Measurements from ENCODE around the gene APMAP. TPM values are rescaled to one million over a fixed set of nuclear protein-coding genes. Genes with fewer than 3 reads are reported as not detected.
A peak's percentile ranks its signal among the peaks of the same experiment; 100 is the strongest.
"Not testable (repeated sequence)": the region's sequence is repeated elsewhere in the genome, so short reads cannot be mapped to it uniquely, and the experiment has no call there.

Gene APMAP
- polyA plus RNA-seq, 3 donors, result 52.2 to 341 (median 81.1) TPM

DNA sequence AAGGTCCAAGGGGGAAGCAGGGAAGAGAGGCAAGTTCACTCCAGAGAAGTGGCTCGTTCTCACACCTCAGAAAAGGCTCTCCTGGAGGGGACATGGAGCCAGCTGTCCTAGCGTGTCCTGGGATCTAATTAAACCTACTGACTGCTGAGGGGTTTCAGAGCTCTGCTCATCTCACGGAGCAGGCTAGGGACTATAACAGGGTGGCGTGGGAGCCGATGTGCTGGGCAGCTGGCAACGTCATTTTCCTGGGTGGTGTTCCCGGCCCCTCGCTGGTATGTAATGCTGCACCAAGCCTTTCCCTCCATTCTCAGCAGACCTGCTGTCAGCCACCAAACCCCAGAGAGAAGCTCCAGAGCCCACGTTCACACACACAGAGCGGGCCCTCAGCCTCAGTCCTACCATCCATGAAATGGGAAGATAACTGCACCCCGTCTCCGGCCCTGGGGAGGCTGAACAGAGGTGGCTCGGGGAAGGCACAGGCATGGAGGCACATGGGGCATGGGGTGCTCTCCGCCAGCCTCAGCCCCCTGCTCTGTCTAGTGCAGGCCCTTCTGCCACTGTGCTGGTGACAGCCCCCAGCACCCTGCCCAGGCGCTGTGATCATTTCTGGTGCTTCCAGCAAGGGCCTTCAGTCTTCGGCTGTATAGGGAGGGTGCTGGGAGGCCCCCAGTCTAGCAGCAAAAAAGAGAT, 41.6 kb downstream of the APMAP start:
- H3K27ac ChIP-seq (ENCODE audit: low read depth, low read length), result peak overlapping the region; percentile 29
- WGBS, 3 donors, result 61 to 79% (median 66%) methylated on average over 16 of the region's 16 CpGs

DNA sequence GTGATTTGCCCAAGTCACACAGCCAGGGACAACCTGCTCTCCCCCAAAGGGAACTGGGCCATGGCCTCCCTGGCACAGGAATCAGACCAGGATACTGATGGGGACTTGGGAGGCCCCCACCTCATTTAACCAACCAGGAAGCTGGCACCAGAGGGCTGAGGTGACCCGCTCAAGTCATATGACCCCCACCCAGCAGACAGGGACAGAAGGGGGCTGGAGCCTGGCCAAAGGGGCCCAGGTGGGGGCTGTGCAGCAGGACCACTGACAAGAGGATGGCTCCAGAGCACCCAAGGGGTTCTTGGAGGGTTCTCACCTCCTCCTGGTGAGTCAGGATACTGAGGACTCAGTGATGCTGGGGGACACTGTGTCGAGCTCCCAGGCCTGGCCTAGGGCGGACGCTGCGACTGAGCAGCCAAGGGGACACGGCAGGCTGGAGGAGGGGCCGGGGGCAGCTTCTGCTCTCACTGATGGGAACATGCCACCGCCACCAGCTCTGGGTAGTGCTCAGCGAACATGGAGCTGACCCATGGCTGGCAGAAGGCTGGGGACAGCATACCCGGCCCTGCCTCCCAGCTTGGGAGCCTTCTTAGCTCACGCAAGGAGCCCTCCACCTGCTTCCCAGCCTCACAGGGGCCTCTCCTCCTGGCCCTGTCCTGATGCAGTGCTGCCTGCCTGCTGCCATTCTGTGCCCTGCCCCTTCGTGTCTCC, 42.3 kb downstream of the APMAP start:
- H3K27ac ChIP-seq (ENCODE audit: low read depth, low read length), result no peak overlapping the region
- 52 to 72% (median 64%) methylated on average over 12 of the region's 12 CpGs for WGBS, 3 donors

DNA sequence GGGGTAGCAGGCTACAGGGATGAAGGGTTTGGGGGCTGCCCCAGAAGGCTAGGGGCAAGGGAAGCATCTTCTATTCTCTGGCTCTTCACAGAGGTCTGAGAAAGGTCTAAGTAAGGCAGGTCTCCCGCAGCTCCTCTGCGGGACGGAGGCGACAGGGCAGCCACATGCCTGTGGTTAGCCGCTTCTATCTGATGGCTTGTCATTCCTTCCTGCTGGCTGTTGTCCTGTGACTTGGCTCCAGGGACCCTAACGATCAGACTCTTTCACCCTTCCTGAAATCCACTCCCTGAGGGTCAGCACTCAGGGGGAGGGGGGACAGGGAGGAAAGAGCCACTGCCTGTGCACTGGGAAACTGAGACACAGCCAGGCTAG, 42.8 kb downstream of the APMAP start:
- H3K27ac ChIP-seq (ENCODE audit: low read depth, low read length), result no peak overlapping the region
- 23 to 26% (median 25%) methylated on average over 6 of the region's 6 CpGs for WGBS, 3 donors

DNA sequence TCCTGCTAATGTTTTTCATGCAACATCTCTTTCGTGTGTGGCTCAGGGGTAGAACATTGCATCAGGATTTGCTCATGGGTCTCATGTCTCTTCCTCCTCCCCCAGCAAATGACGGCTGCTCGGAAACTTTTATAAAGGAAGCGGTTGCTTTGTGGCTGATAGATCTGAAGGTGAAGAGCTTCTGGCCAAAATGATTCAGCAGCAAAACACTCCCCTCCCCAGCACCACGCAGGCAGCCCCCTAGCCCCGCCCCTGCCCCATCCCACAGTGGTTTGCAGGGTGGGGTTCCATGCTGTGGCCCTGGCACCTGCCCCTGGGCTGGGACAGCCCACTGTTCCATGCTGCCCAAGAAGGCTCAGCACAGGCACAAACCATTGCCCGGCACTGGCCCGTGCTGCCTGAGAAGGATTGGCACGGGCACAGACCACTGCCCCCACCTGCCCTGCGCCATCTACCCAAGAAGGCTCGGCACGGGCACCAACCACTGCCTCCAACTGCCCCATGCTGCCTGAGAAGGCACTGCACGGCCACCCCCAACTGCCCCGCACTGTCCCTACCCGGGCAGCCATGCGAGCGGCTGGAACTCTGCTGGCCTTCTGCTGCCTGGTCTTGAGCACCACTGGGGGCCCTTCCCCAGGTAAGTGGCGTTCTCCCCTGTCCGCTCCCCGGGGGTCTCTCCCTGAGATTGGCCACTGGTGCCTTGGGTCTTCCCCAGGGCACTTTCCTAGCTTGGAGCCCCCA, 43.4 kb downstream of the APMAP start, which contains the start of gene CST7:
Gene CST7, plus strand, starts transcription at position 331 of the 741 bp plus-strand sequence. Its CDS starts 237 bp downstream, at position 568.
- H3K27ac ChIP-seq (ENCODE audit: low read depth, low read length), result no peak within 1 kb of the TSS
- 51 to 73% (median 60%) methylated on average over 20 of the region's 20 CpGs for WGBS, 3 donors

DNA sequence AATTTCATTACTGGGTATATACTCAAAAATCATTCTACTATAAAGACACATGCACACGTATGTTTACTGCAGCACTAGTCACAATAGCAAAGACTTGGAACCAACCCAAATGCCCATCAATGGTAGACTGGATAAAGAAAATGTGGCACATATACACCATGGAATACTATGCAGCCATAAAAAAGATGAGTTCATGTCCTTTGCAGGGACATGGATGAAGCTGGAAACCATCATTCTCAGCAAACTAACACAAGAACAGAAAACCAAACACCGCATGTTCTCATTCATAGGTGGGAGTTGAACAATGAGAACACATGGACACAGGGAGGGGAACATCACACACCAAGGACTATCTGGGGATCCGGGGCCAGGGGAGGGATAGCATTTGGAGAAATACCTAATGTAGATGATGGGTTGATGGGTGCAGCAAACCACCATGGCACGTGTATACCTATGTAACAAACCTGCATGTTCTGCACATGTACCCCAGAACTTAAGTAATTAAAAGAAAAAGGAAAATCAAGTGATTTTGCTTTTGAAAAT, 44.1 kb downstream of the APMAP start:
- H3K27ac ChIP-seq (ENCODE audit: low read depth, low read length), result not testable (repeated sequence)
- 38 to 74% (median 68%) methylated on average over 3 to 4 of the region's 4 CpGs for WGBS, 3 donors

DNA sequence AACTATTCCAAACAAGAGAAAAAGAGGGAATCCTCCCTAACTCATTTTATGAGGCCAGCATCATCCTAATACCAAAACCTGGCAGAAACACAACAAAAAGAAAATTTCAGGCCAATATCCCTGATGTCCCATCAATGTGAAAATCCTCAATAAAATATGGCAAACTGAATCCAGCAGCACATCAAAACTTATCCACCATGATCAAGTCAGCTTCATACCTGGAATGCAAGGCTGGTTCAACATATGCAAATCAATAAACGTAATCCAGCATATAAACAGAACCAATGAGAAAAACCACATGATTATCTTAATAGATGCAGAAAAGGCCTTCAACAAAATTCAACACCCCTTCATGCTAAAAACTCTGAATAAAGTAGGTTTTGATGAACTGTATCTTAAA, 46.2 kb downstream of the APMAP start:
- WGBS, 3 donors, result 76 to 82% (median 82%) methylated on average over 1 of the region's 1 CpG
- not testable (repeated sequence) for H3K27ac ChIP-seq (ENCODE audit: low read depth, low read length)

DNA sequence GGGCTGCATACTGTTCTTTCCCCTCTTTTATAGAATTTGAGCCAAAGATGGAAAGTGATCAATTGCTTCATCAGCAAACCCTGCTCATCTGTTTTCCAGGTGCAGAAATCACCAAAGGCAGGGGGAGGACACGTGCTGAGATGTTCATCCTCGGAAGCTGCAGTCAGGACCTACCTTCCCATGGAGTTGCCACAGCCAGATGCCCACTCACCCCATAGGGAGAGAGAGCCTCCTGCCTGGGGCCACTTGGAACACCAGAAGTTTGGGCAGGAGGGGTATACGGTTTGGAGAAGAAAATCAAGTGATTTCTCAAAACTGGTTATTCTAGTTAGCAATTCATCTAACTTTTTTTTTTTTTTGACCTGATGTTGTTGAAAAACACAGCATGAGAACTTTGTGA, 48.8 kb downstream of the APMAP start:
- H3K27ac ChIP-seq (ENCODE audit: low read depth, low read length), result no peak overlapping the region
- WGBS, 3 donors, result 57 to 75% (median 59%) methylated on average over 3 of the region's 3 CpGs

DNA sequence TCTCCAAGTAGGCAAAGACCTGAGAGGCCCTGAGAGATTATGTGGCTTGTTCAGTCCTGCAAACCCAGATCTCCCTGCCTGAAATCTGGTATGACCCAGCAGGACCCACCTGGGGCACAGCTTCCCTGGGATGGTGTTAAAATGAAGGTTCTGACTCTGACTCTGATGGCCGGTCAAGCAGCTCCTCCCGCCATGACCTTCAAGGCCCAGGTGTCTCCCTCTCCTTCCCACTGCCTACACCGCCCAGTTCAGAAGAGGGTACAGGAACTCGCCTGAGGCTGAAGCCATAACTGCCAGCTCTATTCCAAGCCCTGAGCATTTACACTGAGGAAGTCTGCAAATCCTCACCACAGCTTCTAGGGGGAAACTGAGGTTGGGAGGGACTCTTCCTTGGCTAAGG, 49.4 kb downstream of the APMAP start:
- 95 to 98% (median 95%) methylated on average over 4 of the region's 4 CpGs for WGBS, 3 donors

DNA sequence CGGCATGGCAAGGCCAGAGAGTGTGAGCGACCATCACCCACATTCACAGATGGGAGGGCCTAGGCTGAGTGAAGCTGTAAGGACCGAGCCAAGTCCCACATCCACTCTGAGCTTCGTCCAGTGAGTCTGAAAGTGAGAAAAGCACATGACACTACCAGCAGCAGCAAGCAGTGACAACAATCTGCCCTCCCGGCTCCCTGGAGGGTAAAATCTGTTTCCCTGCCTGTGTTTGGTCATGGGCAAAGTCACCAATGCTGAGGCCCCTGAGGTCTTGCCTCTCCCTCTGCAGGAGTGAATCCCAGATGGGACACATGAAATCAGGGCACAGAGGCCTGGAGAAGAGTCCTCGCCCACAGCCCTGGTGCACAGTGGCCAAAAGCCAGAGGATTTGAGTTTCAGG, 49.9 kb downstream of the APMAP start:
- WGBS, 3 donors, result 71 to 87% (median 78%) methylated on average over 6 of the region's 6 CpGs
- no peak overlapping the region for H3K27ac ChIP-seq (ENCODE audit: low read depth, low read length)

More for the DNA sequence above, 49.4 kb downstream of the APMAP start:
- H3K27ac ChIP-seq (ENCODE audit: low read depth, low read length), result no peak overlapping the region

DNA sequence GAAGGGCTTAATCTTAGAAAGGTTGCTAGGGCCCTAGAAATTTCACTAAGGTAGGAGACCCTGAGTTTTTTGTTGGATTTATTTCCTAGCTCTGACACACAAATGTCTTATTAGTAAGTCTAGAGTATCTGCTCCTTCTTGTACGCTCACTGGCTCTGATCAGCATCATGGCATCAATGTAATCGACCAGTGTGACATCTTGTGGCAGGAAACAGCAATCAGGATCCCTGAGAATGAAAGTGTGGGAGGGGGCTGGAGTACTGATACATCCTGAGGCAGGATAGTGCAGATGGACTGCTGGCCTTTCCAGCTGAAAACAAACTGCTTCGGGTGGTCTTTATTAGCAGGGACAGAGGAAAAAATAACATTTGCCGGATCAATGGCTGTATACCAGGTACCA, 53.5 kb downstream of the APMAP start:
- H3K27ac ChIP-seq (ENCODE audit: low read depth, low read length), result no peak overlapping the region
- 58 to 74% (median 70%) methylated on average over 4 of the region's 4 CpGs for WGBS, 3 donors

DNA sequence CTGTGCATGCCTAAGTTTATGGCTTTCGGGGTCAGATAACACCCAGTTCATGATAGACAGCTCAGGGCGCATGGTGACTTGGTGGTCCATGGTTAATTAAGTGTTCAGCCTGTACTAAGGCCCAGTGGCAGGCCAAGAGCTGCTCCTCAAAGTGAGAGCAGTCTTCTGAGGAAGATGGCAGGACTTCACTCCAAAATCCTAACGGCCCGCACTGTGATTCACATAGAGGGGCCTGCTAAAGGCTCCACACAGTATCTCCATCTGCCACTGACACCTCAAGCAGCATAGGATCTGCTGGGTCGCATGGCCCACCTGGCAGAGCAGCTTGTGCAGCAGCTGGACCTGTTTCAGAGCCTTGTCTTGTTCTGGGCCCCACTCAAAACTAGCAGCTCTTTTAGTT, 54.1 kb downstream of the APMAP start:
- no peak overlapping the region for H3K27ac ChIP-seq (ENCODE audit: low read depth, low read length)
- 77 to 90% (median 87%) methylated on average over 5 of the region's 5 CpGs for WGBS, 3 donors

DNA sequence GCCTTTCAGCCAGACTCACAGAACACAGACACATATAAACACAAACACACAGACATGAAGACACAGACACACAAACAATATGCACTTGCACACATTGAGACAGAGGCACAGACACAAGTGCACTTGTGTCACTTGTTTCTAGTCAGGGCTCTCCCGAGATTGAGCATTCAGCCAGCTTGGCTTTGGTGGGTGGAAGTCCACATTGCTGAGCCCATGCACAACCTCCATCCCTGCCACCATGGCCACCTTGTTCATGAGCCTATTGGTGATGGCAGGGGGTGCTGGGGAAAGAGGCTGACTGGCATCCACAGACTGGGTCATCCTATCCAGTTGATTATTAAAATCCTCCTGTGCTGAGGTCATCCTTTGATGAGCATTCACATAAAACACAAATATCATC, 55.0 kb downstream of the APMAP start:
- 0 to 95% (median 32%) methylated on average over 1 of the region's 1 CpG for WGBS, 3 donors
- no peak overlapping the region for H3K27ac ChIP-seq (ENCODE audit: low read depth, low read length)

DNA sequence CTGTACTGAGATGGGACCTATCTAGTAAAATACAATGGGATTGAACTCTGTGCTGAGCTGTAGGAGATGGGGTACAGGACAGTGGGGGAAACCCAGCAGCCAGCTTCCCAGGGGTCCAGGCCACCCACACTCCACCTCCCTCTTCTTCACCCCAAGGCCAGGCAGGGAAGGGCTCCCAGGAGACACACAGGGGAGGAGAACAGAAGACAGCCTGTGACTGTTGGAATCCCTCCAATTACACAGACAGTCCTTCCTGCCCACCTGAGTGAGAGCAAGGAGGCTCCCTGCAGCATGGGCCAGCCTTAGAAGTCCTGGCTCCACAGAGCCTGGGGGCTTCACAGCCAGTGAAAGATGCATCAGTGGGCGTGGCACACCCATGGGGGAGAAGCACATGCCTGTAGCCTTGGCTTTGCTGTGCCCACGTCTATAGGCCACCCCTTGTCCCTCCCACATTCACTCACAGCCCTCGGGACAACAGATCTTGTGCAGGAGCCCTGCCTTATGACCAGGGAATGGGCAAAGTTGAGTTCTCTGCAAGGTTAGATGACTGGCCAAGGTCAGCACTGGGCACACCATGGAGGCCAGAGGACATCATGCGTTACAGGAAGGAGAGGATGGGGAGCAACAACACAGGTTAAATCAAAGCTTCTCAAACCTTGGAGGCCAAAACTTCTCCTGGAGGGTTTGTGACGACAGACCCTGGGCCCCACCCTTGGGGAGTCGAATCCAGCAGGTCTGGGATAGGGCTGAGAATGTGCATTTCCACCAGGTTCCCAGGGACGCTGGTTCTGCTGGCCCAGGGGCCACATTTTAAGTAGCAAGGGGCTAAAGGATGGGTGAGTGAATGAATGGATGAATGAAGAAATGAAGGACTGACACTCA, 55.8 kb downstream of the APMAP start:
- 79 to 87% (median 85%) methylated on average over 7 of the region's 7 CpGs for WGBS, 3 donors
- H3K27ac ChIP-seq (ENCODE audit: low read depth, low read length), result no peak overlapping the region

DNA sequence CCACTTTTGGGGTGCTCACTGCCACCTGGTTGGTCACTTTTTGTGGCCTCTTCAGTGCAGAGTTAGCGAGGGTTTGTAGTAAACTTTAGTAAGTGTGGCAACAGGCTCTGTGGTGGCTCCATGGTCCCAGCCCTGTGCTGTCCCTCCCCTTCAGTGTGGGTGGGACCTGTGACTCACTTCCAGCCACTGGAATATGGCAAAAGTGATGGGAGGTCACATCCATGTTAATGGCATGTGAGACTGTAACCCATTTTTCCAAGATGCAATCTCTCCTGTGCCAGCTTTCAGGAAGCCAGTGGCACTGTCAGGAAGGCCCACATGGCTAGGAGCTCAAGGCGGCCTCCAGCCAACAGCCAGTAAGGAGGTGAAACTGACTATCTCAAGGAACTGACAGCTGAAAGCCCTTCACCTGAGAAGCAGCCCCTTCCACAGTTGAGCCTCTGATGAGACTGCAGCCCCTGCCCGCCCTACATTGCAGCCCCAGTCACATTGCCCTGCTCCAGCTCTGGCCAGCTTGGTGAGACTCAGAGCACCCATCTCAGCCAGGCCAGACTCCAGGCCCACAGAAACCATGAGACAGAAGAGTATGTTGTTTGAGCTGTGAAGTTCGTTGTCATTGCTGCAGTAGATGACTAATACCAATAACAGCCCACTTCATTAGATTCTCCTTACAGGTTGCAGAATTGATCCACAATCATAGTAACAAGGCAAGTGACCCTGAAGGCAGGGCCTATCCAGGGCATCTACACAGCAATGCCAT, 56.6 kb downstream of the APMAP start:
- H3K27ac ChIP-seq (ENCODE audit: low read depth, low read length), result no peak overlapping the region
- WGBS, 3 donors, result 89 to 91% (median 90%) methylated on average over 4 of the region's 4 CpGs

DNA sequence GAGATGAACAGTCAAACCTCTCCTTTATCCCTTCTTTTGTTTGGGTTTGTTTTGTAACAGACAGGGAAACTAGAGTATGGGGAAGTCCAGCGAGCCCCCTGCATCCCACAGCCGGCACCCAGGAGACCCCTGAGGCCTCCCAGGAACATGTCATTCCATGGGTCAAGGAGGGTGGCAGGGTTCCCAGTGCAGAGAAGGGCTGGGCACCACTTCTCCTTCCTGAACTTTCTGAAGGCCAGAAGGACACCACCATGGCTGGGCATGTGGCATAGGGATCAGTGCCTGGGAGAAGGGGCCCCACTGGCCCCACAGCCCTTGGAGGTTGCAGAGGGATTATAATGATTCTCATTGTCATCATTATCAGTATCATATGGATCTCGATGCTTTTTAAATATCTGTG, 57.4 kb downstream of the APMAP start:
- no peak overlapping the region for H3K27ac ChIP-seq (ENCODE audit: low read depth, low read length)
- 78 to 88% (median 82%) methylated on average over 3 of the region's 3 CpGs for WGBS, 3 donors

DNA sequence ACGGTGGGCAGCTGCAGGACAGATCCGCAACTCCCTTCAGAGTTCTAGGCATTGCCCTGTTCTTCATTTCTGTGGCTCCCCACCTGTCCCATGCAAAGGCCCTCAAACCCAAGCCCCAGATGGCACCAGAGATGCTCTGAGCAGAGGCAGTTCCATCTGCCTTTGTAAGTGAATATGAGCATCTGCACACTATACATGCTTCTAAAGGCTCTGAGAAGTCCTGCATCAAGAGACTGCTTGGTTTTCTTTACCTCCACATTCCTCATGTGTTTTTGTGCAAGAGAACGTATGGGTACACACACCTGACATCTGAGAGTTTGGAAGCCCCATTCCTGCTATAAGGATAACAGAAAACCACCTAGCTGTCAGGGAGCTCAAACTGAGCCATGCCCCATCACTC, 57.8 kb downstream of the APMAP start:
- 66 to 87% (median 87%) methylated on average over 3 of the region's 3 CpGs for WGBS, 3 donors
- no peak overlapping the region for H3K27ac ChIP-seq (ENCODE audit: low read depth, low read length)

DNA sequence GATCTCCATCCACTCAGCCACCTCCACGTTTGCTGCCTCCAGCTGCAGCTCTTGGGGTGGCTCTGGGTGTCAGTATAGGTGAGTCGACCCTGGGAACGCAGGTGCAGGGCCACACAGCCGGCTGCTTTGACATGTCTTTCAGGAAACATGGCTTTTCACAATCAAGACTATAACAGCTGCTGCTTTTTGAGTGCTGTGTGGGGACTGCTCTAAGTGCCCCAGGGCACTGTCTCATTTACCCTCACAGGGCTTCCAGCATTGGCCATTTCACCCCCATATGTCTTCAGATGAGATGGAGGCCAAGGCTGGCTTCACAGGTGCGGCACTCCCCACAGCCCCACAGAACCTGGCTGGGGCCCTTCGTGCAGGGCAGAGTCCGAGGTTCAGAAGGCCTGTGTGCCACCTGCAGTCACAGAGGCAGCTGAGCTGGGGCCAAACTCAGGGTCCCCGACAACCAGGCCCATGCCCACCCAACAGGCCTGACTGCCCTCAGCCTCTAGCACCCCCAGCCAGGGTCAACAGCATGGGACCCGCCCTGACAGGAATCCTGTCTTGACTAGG, 58.4 kb downstream of the APMAP start:
- WGBS, 3 donors, result 56 to 80% (median 80%) methylated on average over 9 of the region's 9 CpGs
- no peak overlapping the region for H3K27ac ChIP-seq (ENCODE audit: low read depth, low read length)

Data from adipose tissue (tissue), 3 donors.